ENCODE data around the gene PILRA. TPM values are rescaled to one million over a fixed set of nuclear protein-coding genes. Genes with fewer than 3 reads are reported as not detected.

The PILRA gene
- total and polyA plus RNA-seq, 2 experiments from 2014 or later, result 0.38 to 5.3 TPM

DNA sequence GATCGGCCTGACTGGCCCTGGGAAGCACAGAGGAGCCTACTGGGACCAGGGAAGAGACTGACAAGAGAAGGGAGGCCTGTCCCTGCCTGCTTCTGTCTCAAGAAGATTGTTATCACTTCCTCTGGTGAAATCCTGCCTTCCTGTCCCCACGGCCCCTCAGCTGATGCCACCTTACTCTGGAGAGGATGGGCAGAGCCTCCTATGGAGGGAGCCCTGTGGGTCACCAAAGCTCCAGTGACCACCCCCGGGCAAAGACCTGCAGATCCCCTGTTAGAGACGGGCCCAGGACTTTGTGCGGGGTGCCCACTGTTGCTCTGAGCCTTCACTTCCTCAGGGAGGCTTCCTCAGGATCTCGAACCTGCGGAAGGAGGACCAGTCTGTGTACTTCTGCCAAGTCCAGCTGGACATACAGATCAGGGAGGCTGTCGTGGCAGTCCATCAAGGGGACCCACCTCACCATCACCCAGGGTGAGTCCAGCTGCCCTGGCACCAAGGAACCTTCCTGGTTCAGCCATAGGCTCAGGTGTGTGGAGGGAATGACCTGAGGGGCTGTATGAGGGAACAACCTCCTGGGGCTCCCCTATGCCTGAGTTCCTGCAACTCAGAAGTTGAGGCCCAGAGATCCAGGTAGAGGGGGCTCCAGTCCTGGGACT is 16.7 kb upstream of the PILRA start:
- DNase-seq (ENCODE audit: low spot score) (no peak), ATAC-seq (no peak)
- no peaks in the 10 kb centered on the region for H3K27me3 ChIP-seq (ENCODE audit: insufficient read depth)
- no peaks in the 10 kb centered on the region for H3K9me3 Mint-ChIP-seq
- H3K36me3 Mint-ChIP-seq (ENCODE audit: low read depth), result peaks cover 67% of the 10 kb centered on the region
- H3K27ac ChIP-seq (ENCODE audit: low read depth), result no peak overlapping the region
- no peak for TF ChIP-seq POLR2AphosphoS5 (IDR thresholded peaks at IDR 0.05; ENCODE audit: low read depth)
- TF ChIP-seq, protein P1, sequence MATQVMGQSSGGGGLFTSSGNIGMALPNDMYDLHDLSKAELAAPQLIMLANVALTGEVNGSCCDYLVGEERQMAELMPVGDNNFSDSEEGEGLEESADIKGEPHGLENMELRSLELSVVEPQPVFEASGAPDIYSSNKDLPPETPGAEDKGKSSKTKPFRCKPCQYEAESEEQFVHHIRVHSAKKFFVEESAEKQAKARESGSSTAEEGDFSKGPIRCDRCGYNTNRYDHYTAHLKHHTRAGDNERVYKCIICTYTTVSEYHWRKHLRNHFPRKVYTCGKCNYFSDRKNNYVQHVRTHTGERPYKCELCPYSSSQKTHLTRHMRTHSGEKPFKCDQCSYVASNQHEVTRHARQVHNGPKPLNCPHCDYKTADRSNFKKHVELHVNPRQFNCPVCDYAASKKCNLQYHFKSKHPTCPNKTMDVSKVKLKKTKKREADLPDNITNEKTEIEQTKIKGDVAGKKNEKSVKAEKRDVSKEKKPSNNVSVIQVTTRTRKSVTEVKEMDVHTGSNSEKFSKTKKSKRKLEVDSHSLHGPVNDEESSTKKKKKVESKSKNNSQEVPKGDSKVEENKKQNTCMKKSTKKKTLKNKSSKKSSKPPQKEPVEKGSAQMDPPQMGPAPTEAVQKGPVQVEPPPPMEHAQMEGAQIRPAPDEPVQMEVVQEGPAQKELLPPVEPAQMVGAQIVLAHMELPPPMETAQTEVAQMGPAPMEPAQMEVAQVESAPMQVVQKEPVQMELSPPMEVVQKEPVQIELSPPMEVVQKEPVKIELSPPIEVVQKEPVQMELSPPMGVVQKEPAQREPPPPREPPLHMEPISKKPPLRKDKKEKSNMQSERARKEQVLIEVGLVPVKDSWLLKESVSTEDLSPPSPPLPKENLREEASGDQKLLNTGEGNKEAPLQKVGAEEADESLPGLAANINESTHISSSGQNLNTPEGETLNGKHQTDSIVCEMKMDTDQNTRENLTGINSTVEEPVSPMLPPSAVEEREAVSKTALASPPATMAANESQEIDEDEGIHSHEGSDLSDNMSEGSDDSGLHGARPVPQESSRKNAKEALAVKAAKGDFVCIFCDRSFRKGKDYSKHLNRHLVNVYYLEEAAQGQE (IDR thresholded peaks at IDR 0.05; ENCODE audit: unreplicated experiment), result no peak
- TF ChIP-seq, protein P2, sequence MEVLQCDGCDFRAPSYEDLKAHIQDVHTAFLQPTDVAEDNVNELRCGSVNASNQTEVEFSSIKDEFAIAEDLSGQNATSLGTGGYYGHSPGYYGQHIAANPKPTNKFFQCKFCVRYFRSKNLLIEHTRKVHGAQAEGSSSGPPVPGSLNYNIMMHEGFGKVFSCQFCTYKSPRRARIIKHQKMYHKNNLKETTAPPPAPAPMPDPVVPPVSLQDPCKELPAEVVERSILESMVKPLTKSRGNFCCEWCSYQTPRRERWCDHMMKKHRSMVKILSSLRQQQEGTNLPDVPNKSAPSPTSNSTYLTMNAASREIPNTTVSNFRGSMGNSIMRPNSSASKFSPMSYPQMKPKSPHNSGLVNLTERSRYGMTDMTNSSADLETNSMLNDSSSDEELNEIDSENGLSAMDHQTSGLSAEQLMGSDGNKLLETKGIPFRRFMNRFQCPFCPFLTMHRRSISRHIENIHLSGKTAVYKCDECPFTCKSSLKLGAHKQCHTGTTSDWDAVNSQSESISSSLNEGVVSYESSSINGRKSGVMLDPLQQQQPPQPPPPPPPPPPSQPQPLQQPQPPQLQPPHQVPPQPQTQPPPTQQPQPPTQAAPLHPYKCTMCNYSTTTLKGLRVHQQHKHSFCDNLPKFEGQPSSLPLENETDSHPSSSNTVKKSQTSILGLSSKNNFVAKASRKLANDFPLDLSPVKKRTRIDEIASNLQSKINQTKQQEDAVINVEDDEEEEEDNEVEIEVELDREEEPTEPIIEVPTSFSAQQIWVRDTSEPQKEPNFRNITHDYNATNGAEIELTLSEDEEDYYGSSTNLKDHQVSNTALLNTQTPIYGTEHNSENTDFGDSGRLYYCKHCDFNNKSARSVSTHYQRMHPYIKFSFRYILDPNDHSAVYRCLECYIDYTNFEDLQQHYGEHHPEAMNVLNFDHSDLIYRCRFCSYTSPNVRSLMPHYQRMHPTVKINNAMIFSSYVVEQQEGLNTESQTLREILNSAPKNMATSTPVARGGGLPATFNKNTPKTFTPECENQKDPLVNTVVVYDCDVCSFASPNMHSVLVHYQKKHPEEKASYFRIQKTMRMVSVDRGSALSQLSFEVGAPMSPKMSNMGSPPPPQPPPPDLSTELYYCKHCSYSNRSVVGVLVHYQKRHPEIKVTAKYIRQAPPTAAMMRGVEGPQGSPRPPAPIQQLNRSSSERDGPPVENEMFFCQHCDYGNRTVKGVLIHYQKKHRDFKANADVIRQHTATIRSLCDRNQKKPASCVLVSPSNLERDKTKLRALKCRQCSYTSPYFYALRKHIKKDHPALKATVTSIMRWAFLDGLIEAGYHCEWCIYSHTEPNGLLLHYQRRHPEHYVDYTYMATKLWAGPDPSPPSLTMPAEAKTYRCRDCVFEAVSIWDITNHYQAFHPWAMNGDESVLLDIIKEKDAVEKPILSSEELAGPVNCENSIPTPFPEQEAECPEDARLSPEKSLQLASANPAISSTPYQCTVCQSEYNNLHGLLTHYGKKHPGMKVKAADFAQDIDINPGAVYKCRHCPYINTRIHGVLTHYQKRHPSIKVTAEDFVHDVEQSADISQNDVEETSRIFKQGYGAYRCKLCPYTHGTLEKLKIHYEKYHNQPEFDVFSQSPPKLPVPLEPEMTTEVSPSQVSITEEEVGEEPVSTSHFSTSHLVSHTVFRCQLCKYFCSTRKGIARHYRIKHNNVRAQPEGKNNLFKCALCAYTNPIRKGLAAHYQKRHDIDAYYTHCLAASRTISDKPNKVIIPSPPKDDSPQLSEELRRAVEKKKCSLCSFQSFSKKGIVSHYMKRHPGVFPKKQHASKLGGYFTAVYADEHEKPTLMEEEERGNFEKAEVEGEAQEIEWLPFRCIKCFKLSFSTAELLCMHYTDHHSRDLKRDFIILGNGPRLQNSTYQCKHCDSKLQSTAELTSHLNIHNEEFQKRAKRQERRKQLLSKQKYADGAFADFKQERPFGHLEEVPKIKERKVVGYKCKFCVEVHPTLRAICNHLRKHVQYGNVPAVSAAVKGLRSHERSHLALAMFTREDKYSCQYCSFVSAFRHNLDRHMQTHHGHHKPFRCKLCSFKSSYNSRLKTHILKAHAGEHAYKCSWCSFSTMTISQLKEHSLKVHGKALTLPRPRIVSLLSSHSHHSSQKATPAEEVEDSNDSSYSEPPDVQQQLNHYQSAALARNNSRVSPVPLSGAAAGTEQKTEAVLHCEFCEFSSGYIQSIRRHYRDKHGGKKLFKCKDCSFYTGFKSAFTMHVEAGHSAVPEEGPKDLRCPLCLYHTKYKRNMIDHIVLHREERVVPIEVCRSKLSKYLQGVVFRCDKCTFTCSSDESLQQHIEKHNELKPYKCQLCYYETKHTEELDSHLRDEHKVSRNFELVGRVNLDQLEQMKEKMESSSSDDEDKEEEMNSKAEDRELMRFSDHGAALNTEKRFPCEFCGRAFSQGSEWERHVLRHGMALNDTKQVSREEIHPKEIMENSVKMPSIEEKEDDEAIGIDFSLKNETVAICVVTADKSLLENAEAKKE (CRISPR knock-in tag; IDR thresholded peaks at IDR 0.05), result no peak
- TF ChIP-seq, protein P3, sequence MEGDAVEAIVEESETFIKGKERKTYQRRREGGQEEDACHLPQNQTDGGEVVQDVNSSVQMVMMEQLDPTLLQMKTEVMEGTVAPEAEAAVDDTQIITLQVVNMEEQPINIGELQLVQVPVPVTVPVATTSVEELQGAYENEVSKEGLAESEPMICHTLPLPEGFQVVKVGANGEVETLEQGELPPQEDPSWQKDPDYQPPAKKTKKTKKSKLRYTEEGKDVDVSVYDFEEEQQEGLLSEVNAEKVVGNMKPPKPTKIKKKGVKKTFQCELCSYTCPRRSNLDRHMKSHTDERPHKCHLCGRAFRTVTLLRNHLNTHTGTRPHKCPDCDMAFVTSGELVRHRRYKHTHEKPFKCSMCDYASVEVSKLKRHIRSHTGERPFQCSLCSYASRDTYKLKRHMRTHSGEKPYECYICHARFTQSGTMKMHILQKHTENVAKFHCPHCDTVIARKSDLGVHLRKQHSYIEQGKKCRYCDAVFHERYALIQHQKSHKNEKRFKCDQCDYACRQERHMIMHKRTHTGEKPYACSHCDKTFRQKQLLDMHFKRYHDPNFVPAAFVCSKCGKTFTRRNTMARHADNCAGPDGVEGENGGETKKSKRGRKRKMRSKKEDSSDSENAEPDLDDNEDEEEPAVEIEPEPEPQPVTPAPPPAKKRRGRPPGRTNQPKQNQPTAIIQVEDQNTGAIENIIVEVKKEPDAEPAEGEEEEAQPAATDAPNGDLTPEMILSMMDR (conservative IDR thresholded peaks at IDR 0.05; ENCODE audit: low read depth in 2 of 2), result no peak
- TF ChIP-seq NANOG (IDR thresholded peaks at IDR 0.05; ENCODE audit: borderline replicate concordance), result no peak
- TF ChIP-seq, protein P4, sequence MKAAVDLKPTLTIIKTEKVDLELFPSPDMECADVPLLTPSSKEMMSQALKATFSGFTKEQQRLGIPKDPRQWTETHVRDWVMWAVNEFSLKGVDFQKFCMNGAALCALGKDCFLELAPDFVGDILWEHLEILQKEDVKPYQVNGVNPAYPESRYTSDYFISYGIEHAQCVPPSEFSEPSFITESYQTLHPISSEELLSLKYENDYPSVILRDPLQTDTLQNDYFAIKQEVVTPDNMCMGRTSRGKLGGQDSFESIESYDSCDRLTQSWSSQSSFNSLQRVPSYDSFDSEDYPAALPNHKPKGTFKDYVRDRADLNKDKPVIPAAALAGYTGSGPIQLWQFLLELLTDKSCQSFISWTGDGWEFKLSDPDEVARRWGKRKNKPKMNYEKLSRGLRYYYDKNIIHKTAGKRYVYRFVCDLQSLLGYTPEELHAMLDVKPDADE (IDR thresholded peaks at IDR 0.05), result no peak
- no peak for TF ChIP-seq ZNF331 (CRISPR knock-in tag; IDR thresholded peaks at IDR 0.05; ENCODE audit: low read depth)
- TF ChIP-seq CREB1 (CRISPR knock-in tag; IDR thresholded peaks at IDR 0.05; ENCODE audit: low read depth), result no peak
- H3K4me3 Mint-ChIP-seq, result no peak overlapping the region
- H3K4me1 ChIP-seq (ENCODE audit: insufficient read depth), result no peaks in the 10 kb centered on the region
- H3K36me3 ChIP-seq (ENCODE audit: insufficient read depth), result peaks cover 19% of the 10 kb centered on the region
- H3K9me2 ChIP-seq (ENCODE audit: insufficient read depth), result no peaks in the 10 kb centered on the region
- H3K27ac Mint-ChIP-seq, result no peak overlapping the region
- no peak overlapping the region for H3K4me3 ChIP-seq
- no peaks in the 10 kb centered on the region for H3F3A ChIP-seq (replicated peaks; ENCODE audit: low read depth)
- H3K4me2 ChIP-seq, result no peak overlapping the region
- no peaks in the 10 kb centered on the region for H3K79me2 ChIP-seq (replicated peaks; ENCODE audit: insufficient read depth)
- H4K20me1 ChIP-seq (replicated peaks; ENCODE audit: insufficient read depth), result no peaks in the 10 kb centered on the region
- peaks cover 11% of the 10 kb centered on the region for H3K27me3 Mint-ChIP-seq (ENCODE audit: insufficient read depth, low read depth, poor library complexity)
- no peak overlapping the region for H2AFZ ChIP-seq
- H3K4me1 Mint-ChIP-seq, result no peaks in the 10 kb centered on the region
